HG03060 (cell line): Measurements from ENCODE around the gene RNF144B.
A peak's percentile ranks its signal among the peaks of the same experiment; 100 is the strongest.
"Not testable (repeated sequence)": the region's sequence is repeated elsewhere in the genome, so short reads cannot be mapped to it uniquely, and the experiment has no call there.

ENCODE experiments used
- ATAC-seq: cut with Tn5 transposase; IDR thresholded peaks from one replicate; pipeline ENCODE4 v1.9.1; 2021; ENCODE audit warnings: low read depth, moderate number of reproducible peaks; ENCODE audit not compliant: unreplicated experiment

RNF144B gene

GRCh38 chr6:18368277-18369105 lies 18.7 kb upstream of the RNF144B start:
- ATAC-seq: no peak

- ATAC-seq: no peak
Measured at GRCh38 chr6:18371010-18371409, 16.1 kb upstream of the RNF144B start.

- no peak for ATAC-seq
Measured at GRCh38 chr6:18371656-18372055, 15.5 kb upstream of the RNF144B start.

GRCh38 chr6:18380158-18380836 lies 6.9 kb upstream of the RNF144B start:
- no peak for ATAC-seq

GRCh38 chr6:18380851-18381250 lies 6.3 kb upstream of the RNF144B start:
- no peak for ATAC-seq

GRCh38 chr6:18383441-18383840 lies 3.7 kb upstream of the RNF144B start:
- no peak for ATAC-seq

GRCh38 chr6:18384621-18385020 lies 2.5 kb upstream of the RNF144B start:
- no peak for ATAC-seq

GRCh38 chr6:18386298-18386976 lies 713 bp upstream of the RNF144B start:
- ATAC-seq: no peak

- no peak for ATAC-seq
Measured at GRCh38 chr6:18388271-18388670, 1.1 kb downstream of the RNF144B start.

GRCh38 chr6:18388942-18389341 lies 1.8 kb downstream of the RNF144B start:
- ATAC-seq: no peak

GRCh38 chr6:18389479-18389878 lies 2.3 kb downstream of the RNF144B start:
- ATAC-seq: no peak

GRCh38 chr6:18390476-18390875 lies 3.3 kb downstream of the RNF144B start:
- no peak for ATAC-seq

- no peak for ATAC-seq
Measured at GRCh38 chr6:18391023-18391422, 3.9 kb downstream of the RNF144B start.

GRCh38 chr6:18392346-18392877 lies 5.3 kb downstream of the RNF144B start:
- ATAC-seq: no peak

- ATAC-seq: no peak
Measured at GRCh38 chr6:18393698-18394097, 6.5 kb downstream of the RNF144B start.

GRCh38 chr6:18395177-18395855 lies 8.2 kb downstream of the RNF144B start:
- ATAC-seq: no peak

GRCh38 chr6:18395856-18396197 lies 8.7 kb downstream of the RNF144B start:
- ATAC-seq: no peak

- ATAC-seq: no peak
Measured at GRCh38 chr6:18397701-18398100, 10.6 kb downstream of the RNF144B start.

- not testable (repeated sequence) for ATAC-seq
Measured at GRCh38 chr6:18398225-18398624, 11.1 kb downstream of the RNF144B start.

- ATAC-seq: peak; percentile 81
Measured at GRCh38 chr6:18400831-18401446, 13.8 kb downstream of the RNF144B start.
